Left lung (tissue), 10 donors: ENCODE measurements around the gene ADAMTS4. TPM values are rescaled to one million over a fixed set of nuclear protein-coding genes. Genes with fewer than 3 reads are reported as not detected.

ENCODE experiments used
- ATAC-seq: fragments of 200-7000 bp; cut with Tn5 transposase; one replicate; pipeline ENCODE4 v1.9.1; 2020; ENCODE audit warnings: moderate library complexity
- DNase-seq, 4 donors: peaks; one replicate each; pipeline ENCODE4 v3.0.0-alpha.2; 2013 to 2020
- H3K27ac ChIP-seq, 2 donors: fragments of 200-600 bp; sonication (generic) in 1 of 2; one replicate each; pipeline versions ENCODE4 v1.5.0 to v1.8.0; 2020 to 2021
- H3K27me3 ChIP-seq, 2 donors: fragments of 200-600 bp; sonication (generic) in 1 of 2; one replicate each; pipeline versions ENCODE4 v1.5.0 to v1.8.0; 2020 to 2021
- H3K36me3 ChIP-seq, 2 donors: fragments of 200-600 bp; sonication (generic) in 1 of 2; one replicate each; pipeline versions ENCODE4 v1.5.0 to v1.8.0; 2020 to 2021
- H3K4me1 ChIP-seq, 2 donors: fragments of 200-600 bp; one replicate each; pipeline ENCODE4 v1.8.0; 2021
- H3K4me3 ChIP-seq, 2 donors: fragments of 200-600 bp; sonication (generic) in 1 of 2; one replicate each; pipeline versions ENCODE4 v1.5.0 to v1.8.0; 2020 to 2021; ENCODE audit warnings: mild to moderate bottlenecking in 1 of 2
- H3K9me3 ChIP-seq, 2 donors: fragments of 200-600 bp; sonication (generic) in 1 of 2; one replicate each; pipeline versions ENCODE4 v1.5.0 to v1.8.0; 2020 to 2021
- intact Hi-C, 2 donors: fragments of 100-400 bp; cut with DNase I; formaldehyde crosslinking; loops; one replicate each; pipeline versions ENCODE4 v1.11.2 to v1.14.2; 2022
- polyA plus RNA-seq, 6 donors: library from polyadenylated mRNA; unstranded; fragments of 120-200 nt; gene quantifications; one replicate each; pipeline ENCODE4 v1.2.1, GENCODE V29; 2013; ENCODE audit not compliant: insufficient read length in 6 of 6
- total RNA-seq, 2 donors: library from RNA; stranded (reverse); fragmentation: NEBNext Ultra II Directional; extraction: Animal tissue kit (Norgen Biotek cat#: 25700); gene quantifications; one replicate each; pipeline ENCODE4 v1.2.1, GENCODE V29; 2021
- TF ChIP-seq, protein P1 (sequence below), 2 donors: fragments of 200-600 bp; sonication (generic) in 1 of 2; IDR thresholded peaks; one replicate each; pipeline versions ENCODE4 v1.5.0 to v1.8.0; 2021; ENCODE audit warnings: antibody characterized with exemption in 2 of 2
- donor health status: DM: no; HTN: yes; CAD: no.
- donor health status: DM: no; HTN: no; CAD: no.

ADAMTS4 gene
- total and polyA plus RNA-seq, 8 donors, result 1.4 to 15.4 (median 3.1) TPM

- H3K27ac ChIP-seq, result no peak overlapping the region
- intact Hi-C loops, result no loop called here
- DNase-seq (no peak), ATAC-seq (no peak)
- no peaks in the 10 kb centered on the region for H3K9me3 ChIP-seq
- peaks cover 3 to 52% of the 10 kb centered on the region in 2 donors for H3K4me1 ChIP-seq
- H3K36me3 ChIP-seq, result peaks cover 0 to 14% of the 10 kb centered on the region in 2 donors
- H3K4me3 ChIP-seq, result no peak overlapping the region
- H3K27me3 ChIP-seq, result peaks cover 0 to 4% of the 10 kb centered on the region in 2 donors
- TF ChIP-seq, protein P1, sequence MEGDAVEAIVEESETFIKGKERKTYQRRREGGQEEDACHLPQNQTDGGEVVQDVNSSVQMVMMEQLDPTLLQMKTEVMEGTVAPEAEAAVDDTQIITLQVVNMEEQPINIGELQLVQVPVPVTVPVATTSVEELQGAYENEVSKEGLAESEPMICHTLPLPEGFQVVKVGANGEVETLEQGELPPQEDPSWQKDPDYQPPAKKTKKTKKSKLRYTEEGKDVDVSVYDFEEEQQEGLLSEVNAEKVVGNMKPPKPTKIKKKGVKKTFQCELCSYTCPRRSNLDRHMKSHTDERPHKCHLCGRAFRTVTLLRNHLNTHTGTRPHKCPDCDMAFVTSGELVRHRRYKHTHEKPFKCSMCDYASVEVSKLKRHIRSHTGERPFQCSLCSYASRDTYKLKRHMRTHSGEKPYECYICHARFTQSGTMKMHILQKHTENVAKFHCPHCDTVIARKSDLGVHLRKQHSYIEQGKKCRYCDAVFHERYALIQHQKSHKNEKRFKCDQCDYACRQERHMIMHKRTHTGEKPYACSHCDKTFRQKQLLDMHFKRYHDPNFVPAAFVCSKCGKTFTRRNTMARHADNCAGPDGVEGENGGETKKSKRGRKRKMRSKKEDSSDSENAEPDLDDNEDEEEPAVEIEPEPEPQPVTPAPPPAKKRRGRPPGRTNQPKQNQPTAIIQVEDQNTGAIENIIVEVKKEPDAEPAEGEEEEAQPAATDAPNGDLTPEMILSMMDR (IDR thresholded peaks at IDR 0.05), result no peak
These were observed 6.9 kb downstream of the ADAMTS4 start for GRCh38 chr1:161191971-161192370.

- DNase-seq (no peak), ATAC-seq (no peak)
- no peaks in the 10 kb centered on the region for H3K9me3 ChIP-seq
- H3K27me3 ChIP-seq, result peaks cover 0 to 4% of the 10 kb centered on the region in 2 donors
- intact Hi-C loops, result no loop called here
- peaks cover 0 to 14% of the 10 kb centered on the region in 2 donors for H3K36me3 ChIP-seq
- no peak overlapping the region for H3K4me3 ChIP-seq
- no peak overlapping the region for H3K27ac ChIP-seq
- TF ChIP-seq, protein P1 (IDR thresholded peaks at IDR 0.05), result no peak
- H3K4me1 ChIP-seq, result peaks cover 3 to 62% of the 10 kb centered on the region in 2 donors
These were observed 7.8 kb downstream of the ADAMTS4 start for GRCh38 chr1:161190962-161191521.

DNA sequence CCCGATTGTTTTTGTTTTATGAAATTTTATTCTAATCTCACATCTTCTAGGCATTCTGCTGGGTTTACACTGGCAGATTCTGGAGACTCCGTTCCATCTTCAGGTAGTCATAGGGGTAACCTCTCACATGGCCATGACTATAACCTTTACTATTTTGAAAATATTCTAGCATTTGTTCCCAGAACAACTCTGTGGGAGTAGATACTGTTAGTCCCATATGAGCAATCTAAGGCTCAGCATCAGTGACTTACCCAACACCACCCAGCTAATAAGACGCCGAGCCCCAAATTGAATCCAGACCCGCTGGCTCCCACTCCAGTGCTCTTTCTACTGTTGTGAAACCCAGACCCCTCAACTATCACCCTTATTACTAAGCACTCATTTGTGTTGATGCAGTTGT, 9.8 kb downstream of the ADAMTS4 start:
- TF ChIP-seq, protein P1 (IDR thresholded peaks at IDR 0.05), result no peak
- no peak overlapping the region for H3K27ac ChIP-seq
- no peak for ATAC-seq
- H3K4me3 ChIP-seq, result no peak overlapping the region
- H3K27me3 ChIP-seq, result peaks cover 0 to 4% of the 10 kb centered on the region in 2 donors
- H3K9me3 ChIP-seq, result no peaks in the 10 kb centered on the region
- H3K4me1 ChIP-seq, result peaks cover 5 to 66% of the 10 kb centered on the region in 2 donors
- H3K36me3 ChIP-seq, result peaks cover 0 to 14% of the 10 kb centered on the region in 2 donors
- no peak for DNase-seq
- intact Hi-C loops, result no loop called here

DNA sequence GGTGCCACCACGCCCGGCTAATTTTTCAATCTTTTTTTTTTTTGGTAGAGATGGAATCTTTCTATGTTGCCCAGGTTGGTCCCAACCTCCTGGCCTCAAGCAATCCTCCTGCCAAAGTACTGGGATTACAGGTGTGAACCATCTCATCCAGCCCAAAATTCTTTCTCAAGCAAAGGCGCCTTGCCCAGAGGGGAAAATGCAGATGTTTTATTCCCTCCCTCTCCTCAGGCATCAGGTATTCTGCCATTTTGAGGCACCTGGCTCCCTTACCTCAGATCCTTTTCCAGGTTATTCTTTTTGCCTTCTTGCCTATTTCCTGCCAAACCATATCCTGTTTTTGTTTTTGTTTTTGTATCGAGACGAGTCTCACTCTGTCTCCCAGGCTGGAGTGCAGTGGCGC, 10.5 kb downstream of the ADAMTS4 start:
- Histone ChIP-seq H3K4me1 (peaks cover 5 to 69% of the 10 kb centered on the region in 2 donors), H3K27me3 (peaks cover 0 to 4% of the 10 kb centered on the region in 2 donors), H3K4me3 (no peak overlapping the region), H3K36me3 (peaks cover 0 to 14% of the 10 kb centered on the region in 2 donors), H3K9me3 (no peaks in the 10 kb centered on the region), H3K27ac (no peak overlapping the region)
- ATAC-seq, result no peak
- no peak for DNase-seq
- TF ChIP-seq, protein P1 (IDR thresholded peaks at IDR 0.05), result no peak
- intact Hi-C loops, result no loop called here

DNA sequence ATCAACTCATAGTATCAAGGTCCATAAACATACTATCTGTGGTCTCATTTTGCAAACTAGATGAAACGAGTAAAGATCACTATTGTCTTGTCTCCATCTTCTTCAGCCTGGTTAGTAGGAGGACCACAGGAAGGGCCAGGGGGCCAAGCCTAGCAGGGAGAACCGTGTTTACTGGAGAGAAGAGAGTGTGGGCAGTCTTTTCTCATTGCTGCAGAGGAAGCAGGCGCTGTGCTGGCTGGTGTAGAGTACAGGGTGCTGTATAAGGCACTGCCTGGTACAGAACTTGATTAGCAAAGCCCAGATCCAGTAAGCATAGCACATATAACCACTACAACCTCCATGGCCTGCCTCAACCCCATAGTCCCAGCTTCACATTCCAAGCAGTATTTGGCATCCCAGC, 11.5 kb downstream of the ADAMTS4 start:
- TF ChIP-seq, protein P1 (IDR thresholded peaks at IDR 0.05), result no peak
- ATAC-seq (no peak), DNase-seq (no peak)
- Histone ChIP-seq H3K9me3 (no peaks in the 10 kb centered on the region), H3K27ac (no peak overlapping the region), H3K27me3 (peaks cover 0 to 4% of the 10 kb centered on the region in 2 donors), H3K4me1 (peaks cover 5 to 71% of the 10 kb centered on the region in 2 donors), H3K36me3 (peaks cover 0 to 14% of the 10 kb centered on the region in 2 donors), H3K4me3 (no peak overlapping the region)
- intact Hi-C loops, result no loop called here
